ENCODE results near the gene TRMO.

DNA sequence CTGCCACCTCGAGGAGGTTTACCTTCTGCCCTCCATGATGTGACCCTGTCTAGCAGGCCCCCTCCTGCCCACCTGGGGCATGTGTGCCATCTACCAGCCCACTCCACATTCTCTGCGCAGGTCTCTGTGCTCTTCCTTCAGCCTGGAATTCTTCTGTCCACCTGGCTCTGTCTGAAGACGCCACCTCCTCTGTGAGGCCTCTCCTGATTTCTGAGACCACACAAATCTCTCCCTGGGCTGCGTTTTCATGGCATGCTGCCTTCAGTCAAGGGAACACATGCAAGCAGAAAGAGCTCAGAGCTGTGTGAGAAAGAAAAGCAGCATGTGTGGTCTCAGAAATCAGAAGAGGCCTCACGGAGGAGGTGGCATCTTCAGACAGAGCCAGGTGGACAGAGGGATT, 47.2 kb downstream of the TRMO start:
- TF ChIP-seq GABPA (IDR thresholded peaks at IDR 0.05; ENCODE audit: low read depth) (no peak), REST (IDR thresholded peaks at IDR 0.05; ENCODE audit: insufficient replicate concordance, low read depth) (no peak), POLR2AphosphoS5 (IDR thresholded peaks at IDR 0.05; ENCODE audit: low read depth) (no peak)
- TF ChIP-seq, protein P1, sequence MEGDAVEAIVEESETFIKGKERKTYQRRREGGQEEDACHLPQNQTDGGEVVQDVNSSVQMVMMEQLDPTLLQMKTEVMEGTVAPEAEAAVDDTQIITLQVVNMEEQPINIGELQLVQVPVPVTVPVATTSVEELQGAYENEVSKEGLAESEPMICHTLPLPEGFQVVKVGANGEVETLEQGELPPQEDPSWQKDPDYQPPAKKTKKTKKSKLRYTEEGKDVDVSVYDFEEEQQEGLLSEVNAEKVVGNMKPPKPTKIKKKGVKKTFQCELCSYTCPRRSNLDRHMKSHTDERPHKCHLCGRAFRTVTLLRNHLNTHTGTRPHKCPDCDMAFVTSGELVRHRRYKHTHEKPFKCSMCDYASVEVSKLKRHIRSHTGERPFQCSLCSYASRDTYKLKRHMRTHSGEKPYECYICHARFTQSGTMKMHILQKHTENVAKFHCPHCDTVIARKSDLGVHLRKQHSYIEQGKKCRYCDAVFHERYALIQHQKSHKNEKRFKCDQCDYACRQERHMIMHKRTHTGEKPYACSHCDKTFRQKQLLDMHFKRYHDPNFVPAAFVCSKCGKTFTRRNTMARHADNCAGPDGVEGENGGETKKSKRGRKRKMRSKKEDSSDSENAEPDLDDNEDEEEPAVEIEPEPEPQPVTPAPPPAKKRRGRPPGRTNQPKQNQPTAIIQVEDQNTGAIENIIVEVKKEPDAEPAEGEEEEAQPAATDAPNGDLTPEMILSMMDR (IDR thresholded peaks at IDR 0.05; ENCODE audit: insufficient read depth, low read length): no peak
